Measurements from ENCODE around the gene KIAA1755. TPM values are rescaled to one million over a fixed set of nuclear protein-coding genes. Genes with fewer than 3 reads are reported as not detected.

Gene KIAA1755
- total RNA-seq, 1 donor from 2014 or later, result not detected

GRCh38 chr20:38216201-38216600, 44.3 kb downstream of the KIAA1755 start:
- DNase-seq, result no peak
- POLR2A ChIA-PET, result interaction anchor here (0.5 to 0.7 kb wide), 2 partner anchors 19 to 522 kb away, joined by 3 to 4 read pairs; partner anchors contain the start of gene CTNNBL1
- peaks cover 3% of the 10 kb centered on the region for H3K4me1 Mint-ChIP-seq
- no peak overlapping the region for H3K27ac Mint-ChIP-seq
- CTCF ChIA-PET, result interaction anchor here (1.7 to 12.7 kb wide), 2 partner anchors 9 to 157 kb away, joined by 5 to 307 read pairs; no protein-coding TSS in a partner anchor
- no peaks in the 10 kb centered on the region for H3K9me3 Mint-ChIP-seq
- no peaks in the 10 kb centered on the region for H3K36me3 Mint-ChIP-seq (ENCODE audit: low read depth)
- no peak for TF ChIP-seq CTCF (IDR thresholded peaks at IDR 0.05)
- no peak overlapping the region for H3K4me3 Mint-ChIP-seq
- intact Hi-C loops (cut with micrococcal nuclease), result no loop called here
- no peak for ATAC-seq (ENCODE audit: low read depth)
- no peaks in the 10 kb centered on the region for H3K27me3 Mint-ChIP-seq

DNA sequence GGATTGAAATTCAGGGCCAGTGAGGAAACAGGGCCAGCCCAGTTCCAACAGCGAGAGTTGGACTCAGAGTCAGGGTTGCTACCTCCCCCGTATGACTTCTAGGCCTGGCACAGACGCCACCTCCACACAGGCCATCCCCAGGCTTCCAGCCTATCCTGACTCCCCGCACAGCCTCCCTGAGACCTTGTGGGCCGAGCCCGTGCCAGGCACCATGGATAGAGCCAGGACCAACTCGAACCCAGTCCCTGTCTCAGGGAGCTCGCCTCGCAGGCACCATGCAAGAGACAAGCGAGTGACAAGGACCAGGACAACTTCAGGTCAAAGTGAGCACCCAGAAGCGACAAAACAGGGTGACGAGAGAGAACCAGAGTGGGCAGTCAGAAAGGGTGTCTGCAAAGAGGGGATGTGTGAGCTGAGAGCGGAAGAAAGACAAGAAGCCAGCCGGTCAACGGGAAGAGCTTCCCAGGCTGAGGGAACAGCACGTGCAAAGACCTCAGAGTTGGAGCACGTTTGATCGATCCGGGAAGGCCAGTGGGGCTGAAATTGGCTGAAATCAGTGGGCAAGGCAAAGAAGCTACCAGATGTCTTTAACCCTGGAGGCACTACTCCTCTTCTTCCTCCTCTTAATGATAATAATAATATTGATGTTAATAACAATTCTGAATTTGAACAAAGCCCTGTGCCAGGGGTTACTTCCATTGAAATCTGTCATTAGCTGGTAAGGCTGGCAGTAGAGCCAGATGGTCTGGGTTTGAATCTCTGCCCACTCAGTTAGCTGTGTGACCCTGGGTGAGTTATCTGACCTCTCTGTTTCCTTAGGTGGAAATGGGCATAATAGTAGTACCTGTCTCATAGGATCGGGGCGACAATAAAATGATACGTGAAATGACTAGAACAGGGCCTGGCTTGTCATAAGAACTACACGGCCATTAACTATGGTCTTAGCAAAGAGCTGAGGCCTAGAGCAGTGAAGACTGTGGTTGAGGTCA, 45.0 kb downstream of the KIAA1755 start:
- Mint-ChIP-seq H3K27ac (no peak overlapping the region), H3K36me3 (ENCODE audit: low read depth) (no peaks in the 10 kb centered on the region), H3K4me1 (no peaks in the 10 kb centered on the region), H3K4me3 (no peak overlapping the region), H3K27me3 (no peaks in the 10 kb centered on the region), H3K9me3 (no peaks in the 10 kb centered on the region)
- DNase-seq (no peak), ATAC-seq (ENCODE audit: low read depth) (no peak)
- no peak for TF ChIP-seq CTCF (IDR thresholded peaks at IDR 0.05)
- CTCF ChIA-PET, result interaction anchor here (1.5 to 12.7 kb wide), 3 partner anchors 10 to 156 kb away, joined by 4 to 307 read pairs (median 5); no protein-coding TSS in a partner anchor
- intact Hi-C loops (cut with micrococcal nuclease), result no loop called here
- POLR2A ChIA-PET, result interaction anchor here (0.5 to 0.7 kb wide), 3 partner anchors 19 to 803 kb away, joined by 3 to 6 read pairs (median 4); partner anchors contain the start of gene CTNNBL1

DNA sequence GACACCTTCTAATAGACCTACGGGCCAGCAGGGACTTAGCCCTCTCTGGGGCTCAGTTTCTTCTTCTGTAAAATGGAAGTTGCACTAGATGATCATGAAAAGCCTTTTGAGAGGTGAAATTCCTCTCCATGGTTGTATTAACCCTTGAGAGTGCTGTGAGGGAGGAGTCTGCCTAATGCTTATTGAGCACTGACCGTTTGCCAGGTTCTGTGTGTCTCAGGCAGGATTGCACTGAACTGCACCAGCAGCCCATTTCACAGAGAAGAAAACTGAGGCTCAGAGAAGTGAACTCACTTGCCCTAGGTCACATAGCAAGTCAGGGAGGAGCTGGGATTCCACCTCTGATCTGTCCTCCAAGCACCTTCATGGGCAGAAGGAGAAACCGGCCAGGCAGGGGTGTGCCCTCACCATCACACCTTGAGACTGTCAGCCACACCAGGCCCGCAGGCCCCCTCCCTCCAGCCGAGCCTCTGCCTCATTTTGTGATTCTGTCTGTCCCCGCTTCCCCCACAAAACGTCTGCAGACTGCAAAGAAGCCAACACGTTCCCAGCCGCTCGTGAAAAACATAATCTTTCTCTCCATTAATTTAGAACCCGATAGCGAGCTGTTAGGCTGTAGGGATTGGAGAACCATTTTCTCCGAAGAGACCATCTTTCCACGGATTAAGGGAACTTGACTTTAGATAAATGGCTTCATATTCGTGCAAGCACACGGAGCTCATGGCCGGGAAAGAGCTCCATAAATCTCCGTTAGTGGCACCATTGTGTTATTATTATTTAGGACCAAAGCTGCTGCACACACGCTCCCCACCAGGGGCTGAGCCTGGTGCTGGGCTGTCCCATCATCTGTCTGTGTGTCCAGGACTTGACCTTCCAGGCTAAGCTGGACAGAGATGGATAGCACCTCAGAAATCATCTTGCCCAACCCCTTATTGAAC, 46.0 kb downstream of the KIAA1755 start:
- ChIA-PET CTCF (interaction anchor here (1.5 to 12.7 kb wide), 3 partner anchors 11 to 155 kb away, joined by 4 to 307 read pairs (median 5); no protein-coding TSS in a partner anchor), POLR2A (interaction anchor here (0.6 kb wide), 1 partner anchor 802 kb away, joined by 6 read pairs; no protein-coding TSS in a partner anchor)
- Mint-ChIP-seq H3K27me3 (no peaks in the 10 kb centered on the region), H3K4me3 (no peak overlapping the region), H3K27ac (no peak overlapping the region), H3K4me1 (no peaks in the 10 kb centered on the region), H3K9me3 (no peaks in the 10 kb centered on the region), H3K36me3 (ENCODE audit: low read depth) (no peaks in the 10 kb centered on the region)
- no peak for ATAC-seq (ENCODE audit: low read depth)
- TF ChIP-seq CTCF (IDR thresholded peaks at IDR 0.05), result no peak
- DNase-seq, result no peak
- intact Hi-C loops (cut with micrococcal nuclease), result no loop called here

GRCh38 chr20:38213607-38213940, 47.0 kb downstream of the KIAA1755 start:
- CTCF ChIA-PET, result no interaction called here
- no peak overlapping the region for H3K4me3 Mint-ChIP-seq
- POLR2A ChIA-PET, result no interaction called here
- no peaks in the 10 kb centered on the region for H3K9me3 Mint-ChIP-seq
- DNase-seq, result no peak
- H3K4me1 Mint-ChIP-seq, result no peaks in the 10 kb centered on the region
- peaks cover under 1% of the 10 kb centered on the region for H3K27me3 Mint-ChIP-seq
- intact Hi-C loops (cut with micrococcal nuclease), result no loop called here
- no peaks in the 10 kb centered on the region for H3K36me3 Mint-ChIP-seq (ENCODE audit: low read depth)
- ATAC-seq (ENCODE audit: low read depth), result no peak
- TF ChIP-seq CTCF (IDR thresholded peaks at IDR 0.05), result no peak
- H3K27ac Mint-ChIP-seq, result no peak overlapping the region

Measured in activated B cell treated with CpG ODN at 0.5 μM for 24 hours (primary cell).